Melanocyte of skin (primary cell): ENCODE results near the gene HUS1B. TPM values are rescaled to one million over a fixed set of nuclear protein-coding genes. Genes with fewer than 3 reads are reported as not detected.

Source experiments
- total RNA-seq, 2 donors: library from RNA; depleted of rRNA; stranded (reverse); fragments of >200 nt; gene quantifications; 2 replicates each; pipeline ENCODE4 v1.2.3, GENCODE V29; 2012

Gene HUS1B
- 1 to 10 TPM in 1 of 2 donors, under 1 TPM in 1; 1.00 to 1.0 TPM for total RNA-seq

GRCh38 chr6:656460-657252 lies at the start of gene HUS1B:
HUS1B (minus strand) TSS chr6:657100; CDS start chr6:656944, 156 bp downstream.

GRCh38 chr6:692858-693722 lies 36.2 kb upstream of the HUS1B start, which contains the start of gene EXOC2:
EXOC2 (minus strand) TSS chr6:693139; CDS start chr6:637818, 55,321 bp downstream.

Other genes with a start within 250 kb of the HUS1B start
- 10 to 100 TPM; 34.8 to 38.6 TPM for gene EXOC2, start 36.0 kb upstream of the HUS1B start, total RNA-seq